Colonic mucosa (tissue), 4 donors: ENCODE data around the gene PPARG. TPM values are rescaled to one million over a fixed set of nuclear protein-coding genes. Genes with fewer than 3 reads are reported as not detected.
A peak's percentile ranks its signal among the peaks of the same experiment; 100 is the strongest.

Experiments used
- DNase-seq: peaks from one replicate; pipeline ENCODE4 v3.0.0-alpha.2; 2020
- H3K27ac ChIP-seq: fragments of 200-600 bp; one replicate; pipeline ENCODE4 v1.8.0; 2021
- H3K27me3 ChIP-seq: fragments of 200-600 bp; one replicate; pipeline ENCODE4 v1.8.0; 2021
- H3K36me3 ChIP-seq: fragments of 200-600 bp; one replicate; pipeline ENCODE4 v1.8.0; 2021
- H3K4me1 ChIP-seq: fragments of 200-600 bp; one replicate; pipeline ENCODE4 v1.8.0; 2021; ENCODE audit warnings: mild to moderate bottlenecking
- H3K4me3 ChIP-seq: fragments of 200-600 bp; one replicate; pipeline ENCODE4 v1.8.0; 2021
- H3K9ac ChIP-seq, 2 donors: one replicate each; pipeline ENCODE4 v1.7.0; 2013; ENCODE audit warnings: control low read depth in 2 of 2, low read depth in 2 of 2, low read length in 2 of 2
- H3K9me3 ChIP-seq: fragments of 200-600 bp; one replicate; pipeline ENCODE4 v1.8.0; 2021
- intact Hi-C: fragments of 100-400 bp; cut with DNase I; formaldehyde crosslinking; loops from one replicate; pipeline ENCODE4 v1.14.1; 2022
- total RNA-seq, 2 donors: library from RNA; stranded (reverse); fragmentation: NEBNext Ultra II Directional in 1 of 2; extraction: Animal tissue kit (Norgen Biotek cat#: 25700) in 1 of 2; gene quantifications; one replicate each; pipeline ENCODE4 v1.2.1, GENCODE V29; 2021
- TF ChIP-seq, protein P1 (sequence below): fragments of 200-600 bp; IDR thresholded peaks from one replicate; pipeline ENCODE4 v1.8.0; 2022; ENCODE audit warnings: antibody characterized with exemption, mild to moderate bottlenecking
- donor health status: healthy.
- donor health status: DM: no; HTN: no; CAD: no.
- donor health status: DM: no; HTN: no; CAD: no.

Gene PPARG
- total RNA-seq, 2 donors from 2014 or later, result 85.2 to 169 TPM

DNA sequence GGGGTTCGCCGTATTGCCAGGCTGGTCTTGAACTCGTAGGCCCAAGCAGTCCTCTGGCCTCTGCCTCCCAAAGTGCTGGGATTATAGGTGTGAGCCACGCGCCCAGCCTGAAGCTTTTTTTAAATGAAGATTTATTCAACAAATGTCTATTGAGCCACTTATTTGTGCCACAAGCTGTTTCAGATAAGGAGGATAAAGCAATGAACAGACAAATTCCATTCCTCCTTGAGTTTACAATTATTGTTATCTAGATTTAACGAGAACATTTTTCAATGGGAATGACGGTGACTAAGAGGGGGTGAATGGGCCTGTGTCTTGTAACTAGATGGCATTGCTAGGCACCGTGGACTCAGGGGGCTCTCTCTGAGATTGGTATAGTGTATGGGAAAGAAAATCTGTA is 10.2 kb downstream of the PPARG start:
- intact Hi-C loops, result no loop called here
- no peaks in the 10 kb centered on the region for H3K9me3 ChIP-seq
- peaks cover 6% of the 10 kb centered on the region for H3K4me1 ChIP-seq
- TF ChIP-seq, protein P1, sequence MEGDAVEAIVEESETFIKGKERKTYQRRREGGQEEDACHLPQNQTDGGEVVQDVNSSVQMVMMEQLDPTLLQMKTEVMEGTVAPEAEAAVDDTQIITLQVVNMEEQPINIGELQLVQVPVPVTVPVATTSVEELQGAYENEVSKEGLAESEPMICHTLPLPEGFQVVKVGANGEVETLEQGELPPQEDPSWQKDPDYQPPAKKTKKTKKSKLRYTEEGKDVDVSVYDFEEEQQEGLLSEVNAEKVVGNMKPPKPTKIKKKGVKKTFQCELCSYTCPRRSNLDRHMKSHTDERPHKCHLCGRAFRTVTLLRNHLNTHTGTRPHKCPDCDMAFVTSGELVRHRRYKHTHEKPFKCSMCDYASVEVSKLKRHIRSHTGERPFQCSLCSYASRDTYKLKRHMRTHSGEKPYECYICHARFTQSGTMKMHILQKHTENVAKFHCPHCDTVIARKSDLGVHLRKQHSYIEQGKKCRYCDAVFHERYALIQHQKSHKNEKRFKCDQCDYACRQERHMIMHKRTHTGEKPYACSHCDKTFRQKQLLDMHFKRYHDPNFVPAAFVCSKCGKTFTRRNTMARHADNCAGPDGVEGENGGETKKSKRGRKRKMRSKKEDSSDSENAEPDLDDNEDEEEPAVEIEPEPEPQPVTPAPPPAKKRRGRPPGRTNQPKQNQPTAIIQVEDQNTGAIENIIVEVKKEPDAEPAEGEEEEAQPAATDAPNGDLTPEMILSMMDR, result no peak
- no peaks in the 10 kb centered on the region for H3K27me3 ChIP-seq
- no peak overlapping the region for H3K4me3 ChIP-seq
- no peak overlapping the region for H3K9ac ChIP-seq
- no peak for DNase-seq
- no peaks in the 10 kb centered on the region for H3K36me3 ChIP-seq
- H3K27ac ChIP-seq, result no peak overlapping the region

DNA sequence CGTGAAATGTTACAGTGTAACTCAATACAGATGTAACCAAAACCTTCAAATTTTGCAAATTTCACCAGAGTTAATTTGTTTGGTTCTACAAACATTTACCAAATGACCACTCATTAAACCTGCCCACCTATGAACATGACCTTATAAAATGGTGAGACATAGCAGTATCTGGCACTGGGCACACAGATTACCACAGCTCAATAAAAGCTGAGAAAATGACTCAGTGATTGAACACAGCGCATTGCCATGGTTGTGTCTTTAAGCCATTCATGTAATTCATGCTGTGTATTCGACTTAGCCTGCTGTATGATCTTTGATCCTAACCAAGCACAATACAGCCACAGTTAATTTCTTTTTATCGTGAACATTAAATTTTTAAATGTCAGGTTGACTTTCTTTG is 11.3 kb downstream of the PPARG start:
- TF ChIP-seq, protein P1, result no peak
- H3K9ac ChIP-seq, result no peak overlapping the region
- H3K9me3 ChIP-seq, result no peaks in the 10 kb centered on the region
- H3K27me3 ChIP-seq, result no peaks in the 10 kb centered on the region
- DNase-seq, result no peak
- H3K27ac ChIP-seq, result no peak overlapping the region
- intact Hi-C loops, result loop anchor here (10.0 kb wide), 1 partner anchor 165 kb away; no protein-coding TSS in a partner anchor
- H3K4me1 ChIP-seq, result no peaks in the 10 kb centered on the region
- no peaks in the 10 kb centered on the region for H3K36me3 ChIP-seq
- no peak overlapping the region for H3K4me3 ChIP-seq

DNA sequence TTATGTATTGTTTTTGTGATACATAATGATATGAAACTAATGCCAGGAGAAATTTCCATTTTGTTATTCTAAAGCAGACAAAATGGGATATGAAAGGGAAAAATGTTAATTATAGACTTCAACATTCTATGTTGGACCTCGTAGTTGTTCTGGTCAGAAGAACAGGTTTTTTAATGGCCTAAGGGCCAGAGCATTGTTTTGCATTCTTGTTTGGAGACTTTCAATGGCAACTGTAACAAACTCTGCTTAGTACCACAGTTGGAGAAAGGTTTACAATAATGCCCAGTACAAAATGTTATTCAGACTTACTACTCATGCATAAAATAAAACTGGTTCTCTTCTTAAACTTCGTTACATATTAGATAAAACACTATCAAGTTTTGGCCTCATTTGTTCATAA is 12.2 kb downstream of the PPARG start:
- TF ChIP-seq, protein P1, result no peak
- H3K27ac ChIP-seq, result no peak overlapping the region
- DNase-seq, result no peak
- no peaks in the 10 kb centered on the region for H3K36me3 ChIP-seq
- H3K27me3 ChIP-seq, result no peaks in the 10 kb centered on the region
- H3K4me3 ChIP-seq, result no peak overlapping the region
- H3K9ac ChIP-seq, result no peak overlapping the region
- intact Hi-C loops, result loop anchor here (10.0 kb wide), 1 partner anchor 164 kb away; no protein-coding TSS in a partner anchor
- H3K4me1 ChIP-seq, result no peaks in the 10 kb centered on the region
- no peaks in the 10 kb centered on the region for H3K9me3 ChIP-seq

DNA sequence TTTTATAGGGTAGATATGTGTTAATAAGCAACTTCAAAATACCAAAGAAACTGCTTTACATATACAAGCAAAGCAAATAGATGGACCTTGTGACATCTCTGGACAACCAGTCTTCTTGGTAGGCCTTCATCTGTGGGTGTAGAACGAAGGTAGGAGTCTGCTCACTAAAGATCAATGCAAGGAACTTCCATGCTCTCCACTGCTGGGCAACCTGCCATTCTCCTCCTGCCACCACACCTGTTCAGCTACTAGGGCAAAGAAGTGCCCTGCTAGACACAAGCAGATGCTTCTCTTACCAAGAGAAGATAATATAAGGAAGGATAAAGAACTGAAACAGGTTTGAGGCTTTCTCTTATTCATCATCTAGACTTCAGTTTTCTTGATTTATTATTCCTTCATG is 12.6 kb downstream of the PPARG start:
- peak; percentile 57 for DNase-seq
- intact Hi-C loops, result loop anchor here (10.0 kb wide), 1 partner anchor 163 kb away; no protein-coding TSS in a partner anchor
- H3K4me1 ChIP-seq, result no peaks in the 10 kb centered on the region
- H3K9ac ChIP-seq, result no peak overlapping the region
- no peak overlapping the region for H3K4me3 ChIP-seq
- H3K27me3 ChIP-seq, result no peaks in the 10 kb centered on the region
- no peaks in the 10 kb centered on the region for H3K36me3 ChIP-seq
- TF ChIP-seq, protein P1, result no peak
- H3K27ac ChIP-seq, result no peak overlapping the region
- no peaks in the 10 kb centered on the region for H3K9me3 ChIP-seq

DNA sequence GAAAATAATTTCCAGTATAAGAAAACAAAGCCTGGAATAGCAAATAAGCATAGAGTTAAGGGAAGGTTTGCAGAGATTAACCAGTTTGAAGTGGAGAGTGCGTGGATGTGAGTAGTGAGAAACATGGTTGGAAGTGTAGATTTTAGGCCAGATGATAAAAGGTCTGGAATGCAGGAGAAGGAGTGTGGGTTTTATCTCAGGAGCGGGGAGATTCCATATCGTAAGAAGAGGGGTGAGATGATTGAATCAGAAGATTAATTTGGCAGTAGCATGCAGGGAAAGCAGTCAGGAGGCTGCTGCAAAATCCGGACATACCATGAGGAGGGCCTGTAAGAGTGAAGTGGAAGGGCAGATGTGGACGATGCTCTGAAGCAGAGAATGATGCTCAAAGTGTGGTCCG is 13.7 kb downstream of the PPARG start:
- no peak for DNase-seq
- no peak overlapping the region for H3K9ac ChIP-seq
- intact Hi-C loops, result loop anchor here (10.0 kb wide), 1 partner anchor 162 kb away; no protein-coding TSS in a partner anchor
- no peak overlapping the region for H3K4me3 ChIP-seq
- no peaks in the 10 kb centered on the region for H3K9me3 ChIP-seq
- TF ChIP-seq, protein P1, result no peak
- H3K4me1 ChIP-seq, result no peaks in the 10 kb centered on the region
- H3K27ac ChIP-seq, result no peak overlapping the region
- H3K36me3 ChIP-seq, result no peaks in the 10 kb centered on the region
- H3K27me3 ChIP-seq, result no peaks in the 10 kb centered on the region
